ENCODE measurements around the gene SIN3B. TPM values are rescaled to one million over a fixed set of nuclear protein-coding genes. Genes with fewer than 3 reads are reported as not detected.

The SIN3B gene
- total RNA-seq, 3 donors from 2014 or later (not counting 1 experiment from before 2014, with no cell fraction given), result 58.4 to 70.1 (median 60.2) TPM

DNA sequence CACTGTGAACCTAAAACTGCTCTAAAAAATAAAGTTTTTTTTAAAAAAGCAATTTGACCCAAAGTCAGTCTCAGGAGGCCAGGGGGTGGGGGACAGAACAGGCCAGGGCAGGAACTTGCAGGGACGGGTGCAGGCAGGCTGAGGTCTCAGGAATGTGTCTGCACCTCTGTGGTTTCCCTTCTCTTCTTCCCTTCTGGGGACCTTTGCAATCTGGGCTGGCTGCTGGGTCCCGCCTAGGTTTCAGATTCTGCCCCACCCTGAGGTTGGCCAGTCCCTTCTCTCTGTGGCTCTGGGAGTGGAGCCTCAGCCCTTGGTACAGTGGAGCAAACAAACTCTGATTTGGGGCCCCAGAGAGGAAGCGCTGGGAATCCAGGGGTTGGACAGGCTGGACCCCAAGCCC, 54.3 kb downstream of the SIN3B start:
- Histone ChIP-seq H3K9me3 (ENCODE audit: control insufficient read depth, insufficient read depth, low read length) (peaks cover 30% of the 10 kb centered on the region), H3K27ac (ENCODE audit: low read length) (no peak overlapping the region), H3K4me1 (ENCODE audit: control insufficient read depth, insufficient read depth, low read length) (peaks cover 26% of the 10 kb centered on the region), H3K4me3 (ENCODE audit: low read length) (no peak overlapping the region), H3K36me3 (ENCODE audit: control insufficient read depth, insufficient read depth, low read length) (peaks cover 11% of the 10 kb centered on the region), H3K27me3 (ENCODE audit: control insufficient read depth, insufficient read depth, low read length) (no peaks in the 10 kb centered on the region)
- intact Hi-C loops (cut with micrococcal nuclease), result no loop called here
- Mint-ChIP-seq H3K9me3 (peaks cover 6 to 7% of the 10 kb centered on the region in 2 donors), H3K36me3 (peaks cover 15% of the 10 kb centered on the region), H3K27ac (no peak overlapping the region), H3K27me3 (ENCODE audit: low read depth in 2 of 2) (no peaks in the 10 kb centered on the region), H3K4me3 (no peak overlapping the region), H3K4me1 (peaks cover 9 to 14% of the 10 kb centered on the region in 2 donors)
- TF ChIP-seq, protein P1, sequence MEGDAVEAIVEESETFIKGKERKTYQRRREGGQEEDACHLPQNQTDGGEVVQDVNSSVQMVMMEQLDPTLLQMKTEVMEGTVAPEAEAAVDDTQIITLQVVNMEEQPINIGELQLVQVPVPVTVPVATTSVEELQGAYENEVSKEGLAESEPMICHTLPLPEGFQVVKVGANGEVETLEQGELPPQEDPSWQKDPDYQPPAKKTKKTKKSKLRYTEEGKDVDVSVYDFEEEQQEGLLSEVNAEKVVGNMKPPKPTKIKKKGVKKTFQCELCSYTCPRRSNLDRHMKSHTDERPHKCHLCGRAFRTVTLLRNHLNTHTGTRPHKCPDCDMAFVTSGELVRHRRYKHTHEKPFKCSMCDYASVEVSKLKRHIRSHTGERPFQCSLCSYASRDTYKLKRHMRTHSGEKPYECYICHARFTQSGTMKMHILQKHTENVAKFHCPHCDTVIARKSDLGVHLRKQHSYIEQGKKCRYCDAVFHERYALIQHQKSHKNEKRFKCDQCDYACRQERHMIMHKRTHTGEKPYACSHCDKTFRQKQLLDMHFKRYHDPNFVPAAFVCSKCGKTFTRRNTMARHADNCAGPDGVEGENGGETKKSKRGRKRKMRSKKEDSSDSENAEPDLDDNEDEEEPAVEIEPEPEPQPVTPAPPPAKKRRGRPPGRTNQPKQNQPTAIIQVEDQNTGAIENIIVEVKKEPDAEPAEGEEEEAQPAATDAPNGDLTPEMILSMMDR (IDR thresholded peaks at IDR 0.05), result no peak
- no peak for DNase-seq
- no peak for ATAC-seq
- 48% methylated on average over 3 of the region's 3 CpGs for WGBS (ENCODE audit: insufficient coverage)

DNA sequence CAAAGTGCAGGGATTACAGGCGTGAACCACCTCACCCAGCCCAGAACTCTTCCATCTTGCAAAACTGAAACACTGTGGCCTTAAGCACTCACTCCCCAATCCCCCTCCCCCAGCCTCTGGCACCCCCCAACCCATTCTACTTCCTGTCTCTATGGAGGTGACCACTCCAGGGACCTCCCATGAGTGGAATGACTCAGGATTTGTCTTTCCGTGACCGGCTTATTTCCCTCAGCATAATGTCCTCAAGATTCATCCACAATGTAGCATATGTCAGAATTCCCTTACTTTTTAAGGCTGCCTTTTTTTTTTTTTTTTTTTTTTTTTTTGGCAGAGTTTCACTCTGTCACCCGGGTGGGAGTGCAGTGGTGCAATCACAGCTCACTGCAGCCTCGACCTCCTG, 56.0 kb downstream of the SIN3B start:
- peaks cover 30% of the 10 kb centered on the region for H3K9me3 ChIP-seq (ENCODE audit: control insufficient read depth, insufficient read depth, low read length)
- 73% methylated on average over 5 of the region's 5 CpGs for WGBS (ENCODE audit: insufficient coverage)
- Mint-ChIP-seq H3K36me3 (peaks cover 15% of the 10 kb centered on the region), H3K4me1 (peaks cover 14 to 22% of the 10 kb centered on the region in 2 donors), H3K9me3 (peaks cover 6 to 7% of the 10 kb centered on the region in 2 donors), H3K27me3 (ENCODE audit: low read depth in 2 of 2) (no peaks in the 10 kb centered on the region), H3K4me3 (no peak overlapping the region), H3K27ac (no peak overlapping the region)
- intact Hi-C loops (cut with micrococcal nuclease), result no loop called here
- no peak for DNase-seq
- no peaks in the 10 kb centered on the region for H3K36me3 ChIP-seq (ENCODE audit: control insufficient read depth, insufficient read depth, low read length)
- ATAC-seq, result no peak
- no peak overlapping the region for H3K4me3 ChIP-seq (ENCODE audit: low read length)
- TF ChIP-seq, protein P1 (IDR thresholded peaks at IDR 0.05), result no peak
- peaks cover 29% of the 10 kb centered on the region for H3K4me1 ChIP-seq (ENCODE audit: control insufficient read depth, insufficient read depth, low read length)
- H3K27me3 ChIP-seq (ENCODE audit: control insufficient read depth, insufficient read depth, low read length), result no peaks in the 10 kb centered on the region
- no peak overlapping the region for H3K27ac ChIP-seq (ENCODE audit: low read length)

DNA sequence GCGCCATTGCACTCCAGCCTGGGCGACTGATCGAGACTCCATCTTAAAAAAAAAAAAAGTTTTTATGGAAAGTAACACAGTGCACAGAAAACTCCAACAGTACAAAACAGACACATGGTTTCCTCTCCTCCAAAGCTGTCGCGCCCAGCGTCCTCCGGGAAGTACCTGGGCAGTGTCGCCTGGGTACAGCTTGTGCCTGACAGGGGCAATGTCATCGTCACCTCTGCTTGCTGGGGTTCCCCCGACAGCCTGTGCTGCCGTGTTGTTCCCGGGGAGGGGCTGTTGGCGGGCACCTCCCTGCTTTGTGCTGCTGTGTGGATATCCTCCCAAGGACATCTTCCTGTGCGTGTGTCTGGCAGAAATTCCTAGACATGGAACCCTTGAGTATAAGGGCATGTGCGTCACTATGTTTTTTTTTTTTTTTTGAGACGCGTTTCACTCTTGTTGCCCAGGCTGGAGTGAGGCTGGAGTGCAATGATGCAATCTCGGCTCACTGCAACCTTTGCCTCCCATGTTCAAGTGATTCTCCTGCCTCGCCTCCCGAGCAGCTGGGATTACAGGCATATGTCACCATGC, 57.2 kb downstream of the SIN3B start:
- TF ChIP-seq, protein P1 (IDR thresholded peaks at IDR 0.05), result no peak
- no peak overlapping the region for H3K4me3 Mint-ChIP-seq
- H3K4me1 ChIP-seq (ENCODE audit: control insufficient read depth, insufficient read depth, low read length), result peaks cover 29% of the 10 kb centered on the region
- H3K36me3 ChIP-seq (ENCODE audit: control insufficient read depth, insufficient read depth, low read length), result no peaks in the 10 kb centered on the region
- peaks cover 6 to 7% of the 10 kb centered on the region in 2 donors for H3K9me3 Mint-ChIP-seq
- DNase-seq (no peak), ATAC-seq (no peak)
- no peaks in the 10 kb centered on the region for H3K27me3 ChIP-seq (ENCODE audit: control insufficient read depth, insufficient read depth, low read length)
- H3K4me3 ChIP-seq (ENCODE audit: low read length), result no peak overlapping the region
- no peak overlapping the region for H3K27ac Mint-ChIP-seq
- WGBS (ENCODE audit: insufficient coverage), result 84% methylated on average over 20 of the region's 20 CpGs
- intact Hi-C loops (cut with micrococcal nuclease), result no loop called here
- H3K4me1 Mint-ChIP-seq, result peaks cover 11 to 23% of the 10 kb centered on the region in 2 donors
- H3K27ac ChIP-seq (ENCODE audit: low read length), result no peak overlapping the region
- no peaks in the 10 kb centered on the region for H3K27me3 Mint-ChIP-seq (ENCODE audit: low read depth in 2 of 2)
- H3K9me3 ChIP-seq (ENCODE audit: control insufficient read depth, insufficient read depth, low read length), result peaks cover 23% of the 10 kb centered on the region
- H3K36me3 Mint-ChIP-seq, result peaks cover 15% of the 10 kb centered on the region
